ENCODE measurements around the gene LRMDA. TPM values are rescaled to one million over a fixed set of nuclear protein-coding genes. Genes with fewer than 3 reads are reported as not detected.

The LRMDA gene
- total RNA-seq, 1 experiment from 2014 or later: 4.8 TPM

- H3K9me3 ChIP-seq (ENCODE audit: control insufficient read depth in 1 of 2, insufficient read depth in 1 of 2, low read depth in 1 of 2, low read length in 2 of 2): no peaks in the 10 kb centered on the region
- H3K27me3 ChIP-seq (ENCODE audit: insufficient read depth, low read length): no peaks in the 10 kb centered on the region
- intact Hi-C loops (cut with micrococcal nuclease): no loop called here
- DNase-seq (ENCODE audit: low read depth, low spot score): no peak
- H3K36me3 ChIP-seq (ENCODE audit: control insufficient read depth in 1 of 2, insufficient read depth in 2 of 2, low read length in 2 of 2): no peaks in the 10 kb centered on the region
- ChIA-PET CTCF (no interaction called here), POLR2A (no interaction called here), RAD21 (ENCODE audit: low non-redundant PET in 1 of 2, low total read pairs in 2 of 2, uncharacterized antibody in 2 of 2, unreplicated experiment in 2 of 2) (no interaction called here)
- no peaks in the 10 kb centered on the region for H4K20me1 ChIP-seq (ENCODE audit: insufficient read depth)
- no peak overlapping the region for H3K27ac ChIP-seq (ENCODE audit: low read depth, low read length)
- H2AFZ ChIP-seq (ENCODE audit: low read depth, low read length, poor library complexity, severe bottlenecking): no peak overlapping the region
- ATAC-seq: no peak
- no peaks in the 10 kb centered on the region for H3K4me1 ChIP-seq (ENCODE audit: control insufficient read depth in 1 of 2, insufficient read depth in 2 of 2, low read length in 2 of 2)
- H3K9ac ChIP-seq (ENCODE audit: low read length): no peak overlapping the region
- BruUV-seq (replicated peaks): no TSS peak
- H3K4me2 ChIP-seq (ENCODE audit: low read length): no peak overlapping the region
- no peak overlapping the region for H3K4me3 ChIP-seq (replicated peaks in 1 of 2; ENCODE audit: low read depth in 1 of 2, low read length in 2 of 2)
- TF ChIP-seq SIN3A (IDR thresholded peaks at IDR 0.05; ENCODE audit: low read depth): no peak
- TF ChIP-seq, protein P1, sequence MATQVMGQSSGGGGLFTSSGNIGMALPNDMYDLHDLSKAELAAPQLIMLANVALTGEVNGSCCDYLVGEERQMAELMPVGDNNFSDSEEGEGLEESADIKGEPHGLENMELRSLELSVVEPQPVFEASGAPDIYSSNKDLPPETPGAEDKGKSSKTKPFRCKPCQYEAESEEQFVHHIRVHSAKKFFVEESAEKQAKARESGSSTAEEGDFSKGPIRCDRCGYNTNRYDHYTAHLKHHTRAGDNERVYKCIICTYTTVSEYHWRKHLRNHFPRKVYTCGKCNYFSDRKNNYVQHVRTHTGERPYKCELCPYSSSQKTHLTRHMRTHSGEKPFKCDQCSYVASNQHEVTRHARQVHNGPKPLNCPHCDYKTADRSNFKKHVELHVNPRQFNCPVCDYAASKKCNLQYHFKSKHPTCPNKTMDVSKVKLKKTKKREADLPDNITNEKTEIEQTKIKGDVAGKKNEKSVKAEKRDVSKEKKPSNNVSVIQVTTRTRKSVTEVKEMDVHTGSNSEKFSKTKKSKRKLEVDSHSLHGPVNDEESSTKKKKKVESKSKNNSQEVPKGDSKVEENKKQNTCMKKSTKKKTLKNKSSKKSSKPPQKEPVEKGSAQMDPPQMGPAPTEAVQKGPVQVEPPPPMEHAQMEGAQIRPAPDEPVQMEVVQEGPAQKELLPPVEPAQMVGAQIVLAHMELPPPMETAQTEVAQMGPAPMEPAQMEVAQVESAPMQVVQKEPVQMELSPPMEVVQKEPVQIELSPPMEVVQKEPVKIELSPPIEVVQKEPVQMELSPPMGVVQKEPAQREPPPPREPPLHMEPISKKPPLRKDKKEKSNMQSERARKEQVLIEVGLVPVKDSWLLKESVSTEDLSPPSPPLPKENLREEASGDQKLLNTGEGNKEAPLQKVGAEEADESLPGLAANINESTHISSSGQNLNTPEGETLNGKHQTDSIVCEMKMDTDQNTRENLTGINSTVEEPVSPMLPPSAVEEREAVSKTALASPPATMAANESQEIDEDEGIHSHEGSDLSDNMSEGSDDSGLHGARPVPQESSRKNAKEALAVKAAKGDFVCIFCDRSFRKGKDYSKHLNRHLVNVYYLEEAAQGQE (IDR thresholded peaks at IDR 0.05; ENCODE audit: low read depth): no peak
- no peak for TF ChIP-seq CBX3 (IDR thresholded peaks at IDR 0.05; ENCODE audit: low read depth)
- TF ChIP-seq, protein P2, sequence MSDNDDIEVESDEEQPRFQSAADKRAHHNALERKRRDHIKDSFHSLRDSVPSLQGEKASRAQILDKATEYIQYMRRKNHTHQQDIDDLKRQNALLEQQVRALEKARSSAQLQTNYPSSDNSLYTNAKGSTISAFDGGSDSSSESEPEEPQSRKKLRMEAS (IDR thresholded peaks at IDR 0.05): no peak
- TF ChIP-seq POLR2AphosphoS5 (IDR thresholded peaks at IDR 0.05; ENCODE audit: low read depth, low read length): no peak
- no peak for TF ChIP-seq CEBPB (IDR thresholded peaks at IDR 0.05; ENCODE audit: low read depth)
- TF ChIP-seq ELF1 (IDR thresholded peaks at IDR 0.05; ENCODE audit: borderline replicate concordance, low read depth): no peak
- no peak for TF ChIP-seq SP1 (IDR thresholded peaks at IDR 0.05; ENCODE audit: low read depth)
- TF ChIP-seq ZFX (IDR thresholded peaks at IDR 0.05): no peak
- no peak for TF ChIP-seq ZBTB33 (IDR thresholded peaks at IDR 0.05; ENCODE audit: extremely low read depth, insufficient replicate concordance, low read length)
- no peaks in the 10 kb centered on the region for H3K79me2 ChIP-seq (ENCODE audit: insufficient read depth, low read length)
- H3K9me2 ChIP-seq (ENCODE audit: insufficient read depth): no peaks in the 10 kb centered on the region
Measured at GRCh38 chr10:75971402-75972211, 540.2 kb downstream of the LRMDA start.

Measured in HCT116 (cell line).